Measurements from ENCODE around the gene CEBPZOS.
A peak's percentile ranks its signal among the peaks of the same experiment; 100 is the strongest.
"Not testable (repeated sequence)": the region's sequence is repeated elsewhere in the genome, so short reads cannot be mapped to it uniquely, and the experiment has no call there.

Gene CEBPZOS

GRCh38 chr2:37173741-37174140 is 22.6 kb upstream of the CEBPZOS start:
- no peak for TF ChIP-seq JUND (IDR thresholded peaks at IDR 0.05; ENCODE audit: low read depth)
- in situ Hi-C loops (cut with HindIII; ENCODE audit: low pct_unique_long_range_greater_than_20kb, low sequenced_read_pairs): no loop called here
- no peak for DNase-seq (ENCODE audit: low read depth in 1 of 2, low spot score in 1 of 2)

- in situ Hi-C loops (cut with HindIII; ENCODE audit: low pct_unique_long_range_greater_than_20kb, low sequenced_read_pairs): no loop called here
- TF ChIP-seq JUND (IDR thresholded peaks at IDR 0.05; ENCODE audit: low read depth): no peak
- no peak for DNase-seq (ENCODE audit: low read depth in 1 of 2, low spot score in 1 of 2)
These were observed 16.2 kb upstream of the CEBPZOS start for GRCh38 chr2:37180006-37180639.

GRCh38 chr2:37180640-37181039 is 15.7 kb upstream of the CEBPZOS start:
- TF ChIP-seq JUND (IDR thresholded peaks at IDR 0.05; ENCODE audit: low read depth): no peak
- in situ Hi-C loops (cut with HindIII; ENCODE audit: low pct_unique_long_range_greater_than_20kb, low sequenced_read_pairs): no loop called here

GRCh38 chr2:37181726-37182684 is 14.3 kb upstream of the CEBPZOS start:
- no peak for TF ChIP-seq JUND (IDR thresholded peaks at IDR 0.05; ENCODE audit: low read depth)
- in situ Hi-C loops (cut with HindIII; ENCODE audit: low pct_unique_long_range_greater_than_20kb, low sequenced_read_pairs): no loop called here
- no peak for DNase-seq (ENCODE audit: low read depth in 1 of 2, low spot score in 1 of 2)

More at GRCh38 chr2:37180640-37181039, 15.7 kb upstream of the CEBPZOS start:
- no peak for DNase-seq (ENCODE audit: low read depth in 1 of 2, low spot score in 1 of 2)

GRCh38 chr2:37188570-37188969 is 7.7 kb upstream of the CEBPZOS start, which contains the start of gene SULT6B1:
SULT6B1 (minus strand) TSS chr2:37188670; CDS start chr2:37188640, 30 bp downstream.
- no peak for TF ChIP-seq JUND (IDR thresholded peaks at IDR 0.05; ENCODE audit: low read depth)
- no peak for DNase-seq (ENCODE audit: low read depth in 1 of 2, low spot score in 1 of 2)
- in situ Hi-C loops (cut with HindIII; ENCODE audit: low pct_unique_long_range_greater_than_20kb, low sequenced_read_pairs): no loop called here

- TF ChIP-seq JUND (IDR thresholded peaks at IDR 0.05; ENCODE audit: low read depth): no peak
- DNase-seq (ENCODE audit: low read depth in 1 of 2, low spot score in 1 of 2): peak in 1 of 2 experiments; percentile 8
- in situ Hi-C loops (cut with HindIII; ENCODE audit: low pct_unique_long_range_greater_than_20kb, low sequenced_read_pairs): no loop called here
These were observed 6.7 kb upstream of the CEBPZOS start for GRCh38 chr2:37189452-37190153.

- no peak for TF ChIP-seq JUND (IDR thresholded peaks at IDR 0.05; ENCODE audit: low read depth)
- in situ Hi-C loops (cut with HindIII; ENCODE audit: low pct_unique_long_range_greater_than_20kb, low sequenced_read_pairs): no loop called here
- no peak for DNase-seq (ENCODE audit: low read depth in 1 of 2, low spot score in 1 of 2)
These were observed 6.0 kb upstream of the CEBPZOS start for GRCh38 chr2:37190290-37190689.

- TF ChIP-seq JUND (IDR thresholded peaks at IDR 0.05; ENCODE audit: low read depth): no peak
- no peak for DNase-seq (ENCODE audit: low read depth in 1 of 2, low spot score in 1 of 2)
- in situ Hi-C loops (cut with HindIII; ENCODE audit: low pct_unique_long_range_greater_than_20kb, low sequenced_read_pairs): no loop called here
These were observed 5.0 kb upstream of the CEBPZOS start for GRCh38 chr2:37191253-37191652.

GRCh38 chr2:37191747-37192146 is 4.5 kb upstream of the CEBPZOS start:
- TF ChIP-seq JUND (IDR thresholded peaks at IDR 0.05; ENCODE audit: low read depth): no peak
- in situ Hi-C loops (cut with HindIII; ENCODE audit: low pct_unique_long_range_greater_than_20kb, low sequenced_read_pairs): no loop called here
- DNase-seq (ENCODE audit: low read depth in 1 of 2, low spot score in 1 of 2): no peak

GRCh38 chr2:37192551-37192950 is 3.7 kb upstream of the CEBPZOS start:
- DNase-seq (ENCODE audit: low read depth in 1 of 2, low spot score in 1 of 2): no peak
- TF ChIP-seq JUND (IDR thresholded peaks at IDR 0.05; ENCODE audit: low read depth): no peak
- in situ Hi-C loops (cut with HindIII; ENCODE audit: low pct_unique_long_range_greater_than_20kb, low sequenced_read_pairs): no loop called here

GRCh38 chr2:37195862-37196319 is 405 bp upstream of the CEBPZOS start:
- DNase-seq (ENCODE audit: low read depth in 1 of 2, low spot score in 1 of 2); in situ Hi-C loops (cut with HindIII; ENCODE audit: low pct_unique_long_range_greater_than_20kb, low sequenced_read_pairs): not testable (repeated sequence)

GRCh38 chr2:37198681-37199065 is 2.4 kb downstream of the CEBPZOS start:
- in situ Hi-C loops (cut with HindIII; ENCODE audit: low pct_unique_long_range_greater_than_20kb, low sequenced_read_pairs): no loop called here
- DNase-seq (ENCODE audit: low read depth in 1 of 2, low spot score in 1 of 2): no peak
- no peak for TF ChIP-seq JUND (IDR thresholded peaks at IDR 0.05; ENCODE audit: low read depth)
